HepG2 (cell line): ENCODE measurements around the gene CCDC106. TPM values are rescaled to one million over a fixed set of nuclear protein-coding genes. Genes with fewer than 3 reads are reported as not detected.

ENCODE experiments used
- FIP1L1 ChIP-seq: fragments of 200-400 bp; formaldehyde crosslinking; IDR thresholded peaks from 2 replicates; pipeline ENCODE4 v1.6.1; 2018; ENCODE audit warnings: low read depth, mild to moderate bottlenecking, low read length, moderate library complexity, borderline replicate concordance; ENCODE audit not compliant: insufficient read depth
- GABPA ChIP-seq, 2 experiments: IDR thresholded peaks; 2 replicates each; pipeline ENCODE4 v1.6.1; 2011 to 2016; ENCODE audit warnings: low read depth in 2 of 2, low read length in 1 of 2, missing biosample characterization in 1 of 2, missing genetic modification characterization in 1 of 2
- HMGXB3 ChIP-seq: sonication (generic); formaldehyde crosslinking; IDR thresholded peaks from 2 replicates; pipeline ENCODE4 v1.4.0; 2020; ENCODE audit warnings: missing genetic modification reagents, borderline replicate concordance
- KDM1A ChIP-seq: IDR thresholded peaks from 2 replicates; pipeline ENCODE4 v1.6.1; 2016; ENCODE audit warnings: missing compliant biosample characterization
- KDM6A ChIP-seq: IDR thresholded peaks from 2 replicates; pipeline ENCODE4 v1.6.1; 2016; ENCODE audit warnings: low read depth
- MYPOP ChIP-seq: sonication (generic); formaldehyde crosslinking; IDR thresholded peaks from 2 replicates; pipeline ENCODE4 v1.8.1; 2023; ENCODE audit warnings: mild to moderate bottlenecking, moderate library complexity, missing genetic modification reagents
- NR2F6 ChIP-seq, 2 experiments: IDR thresholded peaks; 2 replicates each; pipeline ENCODE4 v1.6.1; 2016; ENCODE audit warnings: antibody characterized with exemption in 1 of 2, mild to moderate bottlenecking in 1 of 2
- RARA ChIP-seq: IDR thresholded peaks from 2 replicates; pipeline ENCODE4 v1.6.1; 2016; ENCODE audit warnings: missing genetic modification reagents, missing compliant biosample characterization
- SP4 ChIP-seq: sonication (generic); formaldehyde crosslinking; IDR thresholded peaks from 2 replicates; pipeline ENCODE4 v1.8.1; 2023; ENCODE audit warnings: mild to moderate bottlenecking, missing genetic modification reagents
- TP53 ChIP-seq: sonication (generic); formaldehyde crosslinking; conservative IDR thresholded peaks from 2 replicates; pipeline ENCODE4 v1.4.0; 2020; ENCODE audit warnings: missing genetic modification reagents
- ZBTB2 ChIP-seq: sonication (generic); formaldehyde crosslinking; IDR thresholded peaks from 2 replicates; pipeline ENCODE4 v1.8.0; 2022; ENCODE audit warnings: low read depth, missing genetic modification reagents
- ZC3H13 ChIP-seq: sonication (generic); formaldehyde crosslinking; IDR thresholded peaks from 2 replicates; pipeline ENCODE4 v1.8.1; 2023; ENCODE audit warnings: mild to moderate bottlenecking, missing genetic modification reagents, moderate library complexity
- ZNF160 ChIP-seq: sonication (generic); formaldehyde crosslinking; IDR thresholded peaks from 2 replicates; pipeline ENCODE4 v1.8.0; 2022; ENCODE audit warnings: mild to moderate bottlenecking, inconsistent platforms, missing genetic modification reagents
- ZNF225 ChIP-seq: sonication (generic); formaldehyde crosslinking; IDR thresholded peaks from 2 replicates; pipeline ENCODE4 v1.4.0; 2020; ENCODE audit warnings: mild to moderate bottlenecking, missing genetic modification reagents
- ZNF441 ChIP-seq: sonication (generic); formaldehyde crosslinking; IDR thresholded peaks from 2 replicates; pipeline ENCODE4 v1.7.0; 2021; ENCODE audit warnings: missing genetic modification reagents, borderline replicate concordance
- ZNF574 ChIP-seq: sonication (generic); formaldehyde crosslinking; IDR thresholded peaks from 2 replicates; pipeline ENCODE4 v1.4.0; 2020; ENCODE audit warnings: missing genetic modification reagents
- ZNF616 ChIP-seq: sonication (generic); formaldehyde crosslinking; IDR thresholded peaks from 2 replicates; pipeline ENCODE4 v1.5.0; 2020; ENCODE audit warnings: low read depth, mild to moderate bottlenecking, missing genetic modification reagents
- polyA plus RNA-seq, 8 experiments: library from polyadenylated mRNA; depleted of rRNA in 3 of 8; stranded (reverse) in 7 of 8; unstranded in 1 of 8; fragments of >200 nt; fragmentation: Illumina TruSeq in 4 of 8; extraction: Trizol in 4 of 8; gene quantifications; 2 replicates each; pipeline versions ENCODE4 v1.2.1 to v1.2.3, GENCODE V29; 2011 to 2016; ENCODE audit warnings: low read depth in 4 of 8, missing spikeins in 1 of 8, mixed read lengths in 1 of 8; ENCODE audit not compliant: insufficient read depth in 1 of 8
- total RNA-seq, 5 experiments: library from RNA; depleted of rRNA; stranded (reverse); fragments of >200 nt; fragmentation: Illumina TruSeq; extraction: Trizol; gene quantifications; 2 replicates each; pipeline ENCODE4 v1.2.3, GENCODE V29; 2016; ENCODE audit warnings: low read depth in 1 of 5

Gene CCDC106
- total and polyA plus RNA-seq, 2 of the 13 experiments (the other 11 are each of a cell fraction or from before 2014, with no cell fraction given): 4.7 to 8.8 TPM

GRCh38 chr19:55599842-55600661 lies 48.0 kb upstream of the CCDC106 start, which contains the start of gene ZNF524 (continued):
- TF ChIP-seq SP4 (CRISPR knock-in tag): peak; percentile 56; the same call in 1 of the 2 replicates
- 0 out of 2 replicates have a peak, but pooled peaks have one; percentile 11 for TF ChIP-seq ZNF441 (CRISPR knock-in tag)
- TF ChIP-seq GABPA (IDR thresholded peaks at IDR 0.05; ENCODE audit: low read depth, low read length): peak; percentile 68
- no peak for TF ChIP-seq GABPA (CRISPR knock-in tag; IDR thresholded peaks at IDR 0.05; ENCODE audit: low read depth)
- TF ChIP-seq ZNF574 (CRISPR knock-in tag): peak; percentile 77; the same call in 1 of the 2 replicates
- 0 out of 2 replicates have a peak, but pooled peaks have one; percentile 22 for TF ChIP-seq NR2F6 (IDR thresholded peaks at IDR 0.05)
- TF ChIP-seq NR2F6 (CRISPR knock-in tag; IDR thresholded peaks at IDR 0.05): no peak
- peak; percentile 0; the same call in 1 of the 2 replicates for TF ChIP-seq ZC3H13
- no peak for TF ChIP-seq FIP1L1
- TF ChIP-seq ZNF160 (CRISPR knock-in tag): peak; percentile 73
- no peak for TF ChIP-seq HMGXB3 (CRISPR knock-in tag)
- peak; percentile 91 for TF ChIP-seq ZBTB2 (CRISPR knock-in tag)
- TF ChIP-seq ZNF225 (CRISPR knock-in tag): no peak
- TF ChIP-seq KDM1A: no peak
- TF ChIP-seq ZNF616 (CRISPR knock-in tag): no peak
- TF ChIP-seq KDM6A: no peak
- TF ChIP-seq RARA: no peak
- no peak for TF ChIP-seq TP53
- TF ChIP-seq MYPOP: peak; percentile 48; the same call in 1 of the 2 replicates
